Eye (tissue), 1 donor: ENCODE data around the gene GRIK3.
"Not testable (repeated sequence)": the region's sequence is repeated elsewhere in the genome, so short reads cannot be mapped to it uniquely, and the experiment has no call there.

Experiments
- DNase-seq: peaks from one replicate; pipeline ENCODE4 v3.0.0-alpha.2; 2015

GRIK3 gene

DNA sequence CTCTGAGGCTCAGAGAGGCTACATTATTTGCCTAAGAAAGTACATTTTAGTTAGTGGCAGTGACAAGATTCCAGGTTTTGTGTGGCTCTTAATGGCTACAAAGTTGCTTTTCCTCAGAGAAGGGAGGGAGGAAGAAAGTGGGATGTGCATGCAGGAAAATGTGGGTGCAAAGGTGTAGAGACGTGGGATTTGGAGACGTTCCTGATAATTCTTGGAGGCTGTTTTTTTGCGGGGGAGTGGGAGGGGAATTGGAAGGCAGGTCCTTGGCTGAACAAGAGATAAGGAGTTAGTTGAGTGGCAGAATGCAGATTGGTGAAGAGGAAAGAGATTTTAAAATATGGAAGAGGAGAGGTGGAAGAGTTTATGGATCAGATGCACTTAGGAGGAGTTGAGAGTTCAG lies 258.1 kb downstream of the GRIK3 start:
- no peak for DNase-seq

DNA sequence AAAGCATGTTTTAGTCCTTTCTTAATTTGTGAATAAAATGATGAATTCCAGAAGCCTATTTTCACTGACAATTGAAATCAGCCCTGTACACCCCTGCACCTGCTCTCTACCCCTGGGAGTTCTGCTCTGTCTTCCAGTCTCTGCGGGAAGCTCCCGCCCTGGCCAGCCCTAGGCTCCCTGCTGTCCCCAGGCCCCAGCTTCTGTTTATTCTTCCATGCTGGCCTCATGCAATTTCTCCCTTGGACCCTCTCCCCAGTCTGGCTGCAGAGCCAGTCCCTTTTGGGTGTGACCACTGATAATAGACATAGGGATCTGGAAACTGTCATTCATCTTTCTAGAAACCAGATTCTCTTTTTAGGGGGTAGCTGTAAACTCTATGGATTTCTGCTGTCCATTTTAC lies 258.6 kb downstream of the GRIK3 start:
- no peak for DNase-seq

DNA sequence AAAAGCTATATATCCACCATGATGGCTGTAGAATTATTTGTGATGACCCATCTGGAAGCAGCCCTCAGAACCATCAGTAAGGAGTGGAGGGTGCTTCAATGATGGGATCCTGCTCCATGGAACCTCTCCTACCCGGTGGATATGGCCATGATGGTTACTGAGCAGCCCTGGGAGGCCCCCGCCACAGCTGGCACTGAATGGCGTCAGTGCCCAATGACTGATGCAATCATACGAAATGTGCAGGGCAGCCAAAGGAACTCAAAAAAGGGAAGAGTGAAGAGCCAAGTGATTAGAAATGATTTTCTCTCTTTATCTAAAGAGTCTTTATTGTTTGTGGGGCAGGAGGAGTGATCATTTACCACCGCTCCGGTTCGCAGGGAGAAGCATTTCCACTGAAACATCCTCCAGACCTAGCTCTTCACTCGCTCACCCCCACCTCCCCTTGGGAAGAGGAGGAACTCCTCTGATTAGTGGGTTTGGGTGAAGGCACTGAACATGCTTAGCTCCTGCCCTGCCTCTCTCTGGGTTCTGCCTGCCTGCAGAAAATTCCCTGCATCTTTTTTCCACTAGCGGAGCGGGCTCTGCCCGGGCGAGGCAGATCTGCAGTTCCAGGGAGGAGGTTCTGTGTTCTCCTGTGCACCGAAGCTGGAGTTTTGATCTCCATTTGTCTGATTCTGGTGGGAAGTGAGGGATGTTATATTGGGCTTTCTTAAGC lies 260.3 kb downstream of the GRIK3 start:
- no peak for DNase-seq

DNA sequence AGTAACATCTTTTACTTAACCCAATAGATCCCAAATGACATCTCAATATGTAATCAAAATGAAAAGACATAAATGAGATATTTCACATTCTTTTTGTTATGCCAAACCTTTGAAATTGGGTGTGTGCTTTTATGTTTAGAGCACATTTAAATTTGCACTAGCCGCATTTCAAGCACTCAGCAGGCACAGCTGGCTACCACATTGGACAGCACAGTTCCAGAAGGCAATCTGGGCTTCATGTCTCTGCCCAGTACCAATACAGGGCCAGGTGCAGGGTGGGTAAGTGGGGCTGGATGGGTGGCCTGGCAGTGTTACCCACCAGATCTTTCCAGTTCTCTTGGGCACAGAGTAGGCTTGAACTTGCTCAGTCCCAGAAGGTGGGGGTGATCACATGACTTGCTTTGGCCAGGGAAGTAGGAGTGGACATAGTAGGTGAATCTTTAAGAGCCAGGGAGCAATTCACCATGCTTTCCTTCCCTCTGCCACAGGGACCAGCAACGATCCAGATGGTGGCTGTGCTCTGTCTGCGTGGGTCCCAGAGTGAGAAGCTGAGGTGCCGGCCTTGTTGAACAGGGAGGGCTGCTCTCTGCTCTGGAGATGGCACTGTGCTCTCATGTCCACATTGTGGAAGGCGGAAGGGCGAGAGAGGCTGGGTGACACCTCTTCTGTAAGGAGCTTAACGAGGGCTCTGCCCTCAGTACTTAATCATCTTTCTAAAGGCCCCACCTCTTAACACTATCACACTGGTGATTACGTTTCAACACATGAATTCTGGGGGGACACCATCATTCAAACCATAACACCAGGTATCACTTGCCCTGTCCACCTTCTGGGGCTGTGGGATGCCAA lies 261.4 kb downstream of the GRIK3 start:
- DNase-seq, result no peak

DNA sequence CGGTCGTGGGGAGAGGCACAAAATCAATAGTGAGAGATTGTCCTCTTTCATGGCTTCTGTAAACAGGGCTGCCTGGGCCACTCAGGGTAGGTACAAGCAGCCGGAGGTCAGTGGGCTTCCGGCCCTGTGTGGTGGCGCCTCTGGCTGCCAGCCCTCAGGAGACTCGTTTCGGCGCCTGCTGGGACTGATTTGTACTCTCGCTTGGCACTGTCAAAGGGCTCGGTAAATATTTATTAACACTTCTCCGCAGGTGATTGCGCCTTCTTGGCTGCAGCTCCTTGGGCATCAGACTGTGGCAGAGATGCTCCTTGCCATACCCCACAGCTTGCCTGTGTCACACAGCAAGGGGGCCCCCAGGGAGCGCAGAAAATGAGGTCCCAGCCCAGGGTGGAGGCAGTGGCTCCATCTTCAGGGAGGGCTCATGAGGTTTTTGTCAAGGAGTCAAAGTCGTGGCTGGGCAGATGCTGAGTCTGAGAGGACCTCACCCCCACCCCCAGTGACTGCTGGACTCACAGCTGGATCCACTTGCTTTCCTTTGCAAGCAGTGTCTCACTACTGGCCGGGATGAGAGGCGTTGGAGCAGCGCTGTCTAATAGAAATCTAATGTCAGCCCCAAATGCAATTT lies 262.5 kb downstream of the GRIK3 start:
- DNase-seq, result peak; percentile 31

DNA sequence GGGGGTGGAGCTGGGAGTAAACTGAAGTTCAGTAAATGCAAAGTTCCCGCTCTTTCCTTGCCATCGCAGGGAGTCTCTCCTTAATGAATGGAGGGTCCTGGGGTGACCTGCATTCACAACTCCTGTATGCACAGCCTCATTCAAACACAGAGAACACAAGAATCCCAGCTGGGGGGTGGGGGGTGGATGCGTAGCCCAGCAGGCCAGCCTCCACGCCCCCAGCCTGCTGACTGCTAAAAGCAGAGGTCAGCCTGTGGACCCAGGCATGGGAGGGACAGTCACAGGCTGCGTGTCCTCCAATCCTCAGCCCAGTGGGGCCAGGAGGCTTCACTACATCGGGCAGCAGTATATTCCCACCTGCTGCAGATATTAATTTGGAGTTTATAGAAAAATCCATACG lies 263.1 kb downstream of the GRIK3 start:
- DNase-seq, result peak; percentile 35

DNA sequence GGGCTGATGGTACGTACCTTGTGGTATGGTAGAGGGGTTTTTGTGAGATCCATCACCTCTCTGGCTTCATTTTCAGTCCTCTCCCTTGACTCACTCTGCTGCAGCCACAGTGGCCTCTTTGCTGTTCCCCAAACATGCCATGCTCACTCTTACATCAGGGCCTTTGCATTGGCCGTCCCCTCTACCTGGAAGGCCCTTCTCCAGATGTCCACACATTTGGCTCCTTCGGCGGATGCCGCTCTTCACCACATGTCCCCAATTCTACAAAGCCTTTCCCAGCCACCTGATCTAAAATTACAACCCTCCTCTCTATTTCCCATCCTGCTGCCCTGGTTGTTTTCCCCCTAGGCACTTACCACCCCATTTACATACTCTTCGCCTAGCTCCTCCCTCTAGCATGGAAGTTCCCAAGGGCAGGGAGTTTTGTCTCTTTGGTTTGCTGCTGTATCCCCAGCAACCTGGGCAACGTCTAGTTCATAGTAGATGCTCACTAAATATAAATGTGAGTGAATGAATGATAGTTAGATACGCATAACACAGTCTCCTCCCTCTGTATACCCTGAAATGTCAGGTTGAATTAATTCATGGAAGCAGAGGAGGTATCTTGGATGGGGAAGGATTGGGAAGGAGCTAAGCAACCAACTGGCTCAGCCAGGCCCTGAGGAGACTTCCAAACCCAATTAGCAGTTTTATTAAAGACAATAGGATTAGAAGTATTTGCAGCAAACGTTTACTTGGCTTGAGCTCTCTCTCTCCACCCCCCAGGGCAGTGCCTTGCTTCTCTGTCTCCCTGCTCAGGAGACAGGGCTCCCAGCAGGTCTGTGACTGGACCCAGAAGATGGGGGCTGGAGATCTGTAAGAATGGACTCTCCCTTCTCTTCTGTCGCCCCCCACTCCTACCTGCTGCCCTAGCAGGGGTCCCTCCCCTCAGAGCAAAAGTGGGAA lies 264.2 kb downstream of the GRIK3 start:
- DNase-seq, result no peak

DNA sequence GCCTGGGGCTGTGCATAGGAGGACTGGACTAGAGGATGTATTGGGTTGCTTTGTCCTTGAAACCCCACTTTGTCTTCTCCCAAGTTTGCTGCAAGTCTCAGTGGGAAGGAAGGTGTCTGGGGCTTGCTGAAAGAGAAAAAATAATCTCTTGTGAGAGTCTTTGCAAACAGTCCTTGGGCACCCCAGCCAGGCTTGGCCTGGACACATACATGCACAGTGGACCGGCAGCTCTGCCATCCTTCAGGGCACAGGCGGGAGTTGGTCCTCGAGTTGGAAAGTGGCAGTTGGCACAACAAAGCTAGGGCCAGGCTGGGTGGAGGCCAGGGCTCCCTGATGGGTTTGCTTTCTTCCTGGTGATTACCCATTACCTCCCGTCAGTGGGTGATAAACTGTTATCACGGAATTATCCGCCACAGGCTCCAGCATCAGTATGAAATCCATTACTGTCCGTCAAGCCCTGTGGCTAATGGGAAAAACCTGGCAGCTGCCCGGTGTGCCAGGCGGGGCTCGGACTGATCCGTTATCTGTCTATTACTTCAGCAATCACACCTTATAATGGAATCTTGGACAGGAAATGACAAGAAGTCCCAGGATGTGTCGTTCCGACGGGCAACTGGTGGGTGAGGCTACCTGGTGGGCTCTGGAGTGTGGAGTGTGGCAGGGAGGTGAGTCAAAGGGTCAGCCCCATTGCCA lies 265.7 kb downstream of the GRIK3 start:
- no peak for DNase-seq

DNA sequence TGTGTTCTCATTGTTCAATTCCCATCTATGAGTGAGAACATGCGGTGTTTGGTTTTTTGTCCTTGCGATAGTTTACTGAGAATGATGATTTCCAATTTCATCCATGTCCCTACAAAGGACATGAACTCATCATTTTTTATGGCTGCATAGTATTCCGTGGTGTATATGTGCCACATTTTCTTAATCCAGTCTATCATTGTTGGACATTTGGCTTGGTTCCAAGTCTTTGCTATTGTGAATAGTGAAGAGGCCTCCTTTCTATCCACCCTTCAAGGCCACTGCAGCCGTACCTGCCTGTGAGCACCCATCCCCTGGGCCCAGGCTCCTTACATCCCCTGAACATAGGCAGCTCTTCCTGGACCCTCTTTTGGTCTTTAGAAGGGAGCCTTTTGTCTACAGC lies 266.9 kb downstream of the GRIK3 start:
- not testable (repeated sequence) for DNase-seq

DNA sequence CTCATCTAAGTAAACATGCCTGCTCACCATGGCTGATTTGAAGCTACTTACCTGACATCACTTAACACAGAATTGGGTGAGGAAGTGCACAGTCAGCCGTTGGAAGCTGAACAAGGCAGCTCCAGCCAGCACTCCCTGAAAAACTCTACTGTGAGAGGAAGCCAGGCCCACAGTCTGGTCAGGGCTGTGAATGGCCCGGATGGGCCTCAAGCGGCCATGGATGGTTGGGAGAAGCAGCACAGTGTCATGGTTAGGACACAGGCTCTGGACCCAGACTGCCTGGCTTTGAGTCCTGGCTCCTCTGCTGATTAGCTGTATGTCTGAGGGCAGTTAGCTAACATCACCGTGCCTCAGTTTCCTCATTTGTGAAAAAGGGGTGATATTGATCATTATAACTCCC lies 267.8 kb downstream of the GRIK3 start:
- DNase-seq, result no peak

DNA sequence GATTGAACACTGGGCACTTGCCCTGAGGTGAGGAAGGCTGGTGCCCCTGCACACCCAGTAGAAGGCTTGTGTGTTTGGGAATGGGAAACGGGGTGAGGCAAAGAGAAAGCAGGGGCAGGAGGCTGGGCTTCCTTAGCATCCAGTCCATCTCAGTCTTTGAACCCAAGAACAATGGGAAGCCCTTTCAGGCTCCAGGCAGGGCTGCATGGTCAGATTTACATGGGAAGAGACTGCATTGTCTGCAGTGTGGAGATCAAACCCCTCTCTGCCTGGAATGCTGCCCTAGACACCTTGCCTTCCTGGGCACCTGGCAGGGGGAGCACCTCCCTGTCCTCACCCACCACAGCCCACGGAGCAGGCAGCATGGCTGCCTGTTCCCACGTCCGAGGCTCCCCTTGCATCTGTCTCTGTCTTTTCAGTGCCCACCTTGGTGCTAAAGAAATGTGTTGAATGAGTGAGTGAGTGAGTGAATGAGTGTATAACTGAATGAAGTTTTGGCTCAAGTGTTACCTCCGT lies 268.5 kb downstream of the GRIK3 start:
- DNase-seq, result no peak

DNA sequence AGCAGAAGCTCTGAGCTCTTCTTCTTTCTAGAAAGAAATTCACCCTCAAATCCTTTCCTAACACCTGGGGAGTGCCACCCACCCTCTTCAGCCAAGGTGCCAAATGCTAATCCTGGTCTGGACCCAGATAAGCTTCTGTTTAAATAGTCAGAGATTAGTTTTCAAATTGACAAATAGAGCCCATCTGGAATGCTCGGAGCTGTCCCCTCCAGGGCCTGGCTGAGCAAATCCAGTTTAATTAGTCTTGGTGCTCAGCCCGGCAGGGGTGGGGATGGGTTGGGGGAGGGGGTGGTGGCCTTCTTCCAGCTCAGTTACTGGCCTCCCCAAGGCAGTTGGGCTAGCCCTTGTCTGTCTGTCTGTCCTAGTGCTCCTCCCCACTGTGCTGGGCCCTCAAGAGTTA lies 269.5 kb downstream of the GRIK3 start:
- DNase-seq, result peak; percentile 45

DNA sequence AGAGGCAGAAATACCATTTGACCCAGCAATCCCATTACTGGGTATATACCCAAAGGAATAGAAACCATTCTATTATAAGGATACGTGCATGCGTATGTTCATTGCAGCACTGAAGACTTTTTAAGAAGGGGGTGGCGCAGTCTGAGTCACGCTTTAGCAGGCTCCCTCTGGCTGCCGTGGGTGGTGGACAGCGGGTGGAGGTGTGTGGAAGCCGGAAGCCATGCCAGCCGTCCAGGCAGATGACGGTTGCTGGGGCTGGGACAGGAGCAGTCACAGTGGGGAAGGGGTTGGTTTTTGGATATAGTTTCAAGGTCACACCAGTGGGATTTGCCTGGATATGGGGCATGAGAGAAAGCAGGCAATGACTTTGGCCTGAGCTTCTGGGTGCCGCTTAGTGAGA lies 270.5 kb downstream of the GRIK3 start:
- DNase-seq, result no peak

DNA sequence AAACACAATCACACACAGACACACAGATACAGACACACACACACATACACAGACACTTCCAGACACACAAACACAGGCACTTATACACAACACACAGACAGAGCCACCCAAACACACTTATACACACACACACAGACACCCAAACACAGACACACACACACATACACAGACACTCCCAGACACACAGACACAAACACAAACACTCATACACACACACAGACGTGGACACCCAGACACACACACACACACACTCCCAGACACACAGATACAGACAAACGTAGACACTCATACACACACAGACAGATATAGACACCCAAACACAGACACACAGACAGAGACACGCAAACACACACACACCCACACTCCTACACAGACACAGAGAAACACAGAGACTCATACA lies 272.1 kb downstream of the GRIK3 start:
- no peak for DNase-seq

DNA sequence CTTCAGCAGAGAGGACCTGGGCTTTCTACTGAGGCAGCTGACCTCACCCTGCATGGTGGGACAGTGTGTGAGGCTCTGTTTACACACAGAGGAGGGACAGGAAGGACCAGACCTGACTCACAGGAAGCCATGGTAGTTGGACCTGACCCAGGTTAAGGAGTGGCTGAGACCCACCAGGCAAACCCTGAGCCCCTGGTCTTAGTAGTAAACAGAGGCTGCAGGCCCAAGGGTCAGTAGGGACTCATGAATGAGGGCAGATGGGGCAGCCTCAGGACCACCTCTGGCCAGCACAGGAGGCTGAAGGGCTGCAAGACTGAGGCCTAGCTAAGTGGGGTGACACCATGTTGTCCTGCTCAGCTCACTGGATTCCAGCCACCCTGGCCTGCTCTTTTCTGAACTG lies 273.2 kb downstream of the GRIK3 start:
- no peak for DNase-seq

DNA sequence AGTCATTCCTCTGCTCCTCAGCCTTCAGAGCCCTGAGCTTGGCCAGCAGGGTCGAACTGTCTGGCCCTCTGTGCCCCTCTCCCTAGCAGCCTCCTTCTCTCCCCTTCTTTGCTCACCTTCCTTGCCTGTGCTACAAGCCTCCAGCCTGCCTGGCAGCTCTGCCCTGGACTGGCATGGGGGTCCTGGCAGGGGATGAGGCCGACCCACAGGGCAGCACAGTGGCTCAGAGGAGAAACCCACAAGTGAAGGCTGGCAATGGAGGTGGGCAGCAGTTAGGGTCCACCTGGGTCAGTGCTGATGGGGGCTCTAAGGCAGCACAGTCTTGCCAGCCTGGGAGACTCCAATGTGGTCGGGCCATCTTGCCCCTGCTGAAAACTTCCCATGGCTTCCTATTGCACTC lies 274.2 kb downstream of the GRIK3 start:
- DNase-seq, result no peak

DNA sequence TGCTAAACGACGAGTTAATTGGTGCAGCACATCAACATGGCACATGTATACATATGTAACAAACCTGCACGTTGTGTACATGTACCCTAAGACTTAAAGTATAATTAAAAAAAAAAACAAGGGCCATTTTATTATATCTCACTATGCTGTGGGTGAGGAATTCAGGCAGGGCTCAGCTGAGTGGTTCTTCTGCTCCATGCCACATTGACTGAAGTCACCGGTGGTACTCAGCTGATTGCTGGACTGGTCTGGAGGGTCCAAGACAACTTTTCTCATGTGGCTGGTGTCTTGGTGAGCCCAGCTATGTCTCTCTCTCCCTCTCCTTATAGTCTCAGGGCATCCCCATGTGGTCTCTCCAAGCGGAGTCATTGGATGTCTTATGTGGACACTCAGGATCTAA lies 275.0 kb downstream of the GRIK3 start:
- DNase-seq, result no peak

DNA sequence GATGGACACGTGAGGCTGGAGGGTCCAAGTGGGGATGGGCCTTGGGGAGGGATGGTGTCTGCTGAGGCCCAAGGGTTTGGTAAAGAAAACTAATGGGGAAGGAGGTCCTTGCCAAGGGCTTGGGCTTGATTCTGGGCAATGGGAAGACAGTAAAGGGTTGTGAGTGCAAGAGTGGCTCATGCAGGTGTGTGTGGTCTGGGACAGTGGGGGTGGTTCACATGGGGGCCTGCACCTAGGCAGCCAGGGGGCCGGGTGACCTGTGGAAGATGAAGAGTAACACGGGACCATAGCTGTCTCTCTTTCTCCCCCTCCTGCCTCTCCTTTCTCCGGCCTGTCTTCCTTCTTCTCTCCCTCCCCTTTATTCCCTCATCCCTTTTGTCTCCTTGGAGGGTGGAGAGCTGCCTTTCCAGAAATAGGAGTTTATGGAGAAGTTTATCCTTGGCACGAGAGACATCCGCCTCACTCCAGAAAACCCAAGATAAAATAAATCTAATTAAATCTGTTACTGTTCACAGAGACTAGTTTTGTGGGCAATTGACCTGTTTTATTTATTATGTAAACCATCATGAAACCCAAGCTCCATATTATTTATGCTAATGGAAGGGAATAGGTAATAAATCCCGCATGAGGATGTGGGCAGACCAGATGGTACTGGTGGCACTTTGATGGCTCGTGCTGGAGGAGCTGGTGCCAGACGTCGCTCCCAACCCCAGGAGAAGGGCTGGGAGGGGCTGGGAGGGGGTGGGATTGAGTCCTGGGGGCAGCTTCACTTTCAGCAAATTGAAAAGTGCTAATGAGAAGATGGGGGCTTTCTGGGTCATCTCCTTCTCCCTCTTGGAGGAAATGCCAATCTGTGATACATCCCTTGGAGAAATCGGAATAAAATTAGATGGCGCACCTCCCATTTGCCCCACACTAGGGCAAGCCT lies 278.7 kb downstream of the GRIK3 start:
- DNase-seq, result no peak

DNA sequence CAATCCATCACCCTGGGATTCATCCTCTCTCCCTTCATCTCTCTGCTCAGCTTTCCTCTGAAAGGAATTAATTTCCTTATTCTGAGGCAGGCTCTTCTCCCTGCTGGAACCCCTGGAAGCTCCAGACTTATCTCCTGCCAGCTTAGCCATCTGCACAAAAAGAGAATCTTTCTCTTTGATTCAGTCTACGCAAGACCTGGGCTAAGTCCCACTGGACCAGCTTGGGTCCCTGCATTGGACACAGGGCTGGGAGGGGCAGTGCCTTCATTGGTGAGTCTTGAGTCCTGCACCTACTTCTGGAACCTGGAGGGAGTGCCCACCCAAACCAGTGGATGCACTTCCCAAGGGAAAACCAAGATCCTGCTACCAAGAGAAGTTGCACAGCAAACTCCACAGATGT lies 279.9 kb downstream of the GRIK3 start:
- no peak for DNase-seq

DNA sequence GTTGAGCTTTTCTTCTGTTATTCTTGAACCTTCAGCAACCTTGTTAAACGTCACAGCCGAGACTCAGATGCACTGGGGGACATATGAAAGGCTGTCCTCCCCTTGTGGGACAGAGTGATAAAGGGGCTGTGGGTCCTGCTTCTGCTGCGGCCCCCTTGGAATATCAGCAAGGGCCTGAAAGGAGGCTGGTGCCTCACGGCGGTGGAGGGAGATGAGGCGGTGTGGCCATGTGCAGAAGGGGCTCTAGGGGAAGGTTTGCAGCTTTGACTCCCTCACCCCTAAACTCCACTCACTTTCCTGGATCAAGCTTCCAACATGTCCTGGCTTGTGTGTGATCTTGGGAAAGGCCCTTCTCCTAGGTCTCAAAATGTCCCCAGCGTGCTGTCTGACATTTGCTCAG lies 280.9 kb downstream of the GRIK3 start:
- DNase-seq, result no peak

DNA sequence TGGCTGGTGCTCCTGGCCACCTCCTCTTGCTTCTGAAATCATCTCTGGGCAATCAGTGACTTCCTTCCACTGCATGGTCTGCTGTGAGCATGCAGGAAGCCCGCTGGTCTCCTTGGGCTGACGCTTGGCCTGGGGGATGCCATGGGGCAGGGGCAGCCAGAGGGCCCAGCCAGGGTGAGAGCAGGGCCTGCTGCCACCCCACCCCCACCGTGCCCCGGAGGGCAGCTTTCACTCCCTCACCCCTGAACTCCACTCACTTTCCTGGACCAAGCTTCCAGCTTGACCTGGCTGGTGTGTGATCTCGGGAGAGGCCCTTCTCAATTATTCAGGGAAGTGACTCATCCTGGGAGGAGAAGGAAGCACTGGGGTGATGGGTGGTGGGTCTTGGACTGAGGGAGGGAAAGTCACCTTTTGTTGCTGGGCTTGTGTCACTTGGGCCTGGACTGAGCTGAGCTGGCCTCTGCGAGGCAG lies 281.4 kb downstream of the GRIK3 start:
- DNase-seq, result no peak
